Measurements from ENCODE around the gene FAM120A. TPM values are rescaled to one million over a fixed set of nuclear protein-coding genes. Genes with fewer than 3 reads are reported as not detected.

FAM120A gene
- total and polyA plus RNA-seq, 2 donors = 40.3 to 56.4 TPM

- peaks cover 14 to 60% of the 10 kb centered on the region in 2 donors for H3K36me3 ChIP-seq (ENCODE audit: control insufficient read depth in 2 of 2, insufficient read depth in 2 of 2, low read length in 1 of 2)
Measured at GRCh38 chr9:93488244-93488643, 36.8 kb downstream of the FAM120A start.

GRCh38 chr9:93491593-93492232 lies 40.2 kb downstream of the FAM120A start:
- Histone ChIP-seq H3K27ac (ENCODE audit: low read depth in 1 of 2, low read length in 1 of 2) (no peak overlapping the region), H3K36me3 (ENCODE audit: control insufficient read depth in 2 of 2, insufficient read depth in 2 of 2, low read length in 1 of 2) (peaks cover 32 to 67% of the 10 kb centered on the region in 2 donors)
- 98% methylated on average over 3 of the region's 3 CpGs for WGBS

More at GRCh38 chr9:93488244-93488643, 36.8 kb downstream of the FAM120A start:
- Histone ChIP-seq H3K4me1 (ENCODE audit: control insufficient read depth in 2 of 2, insufficient read depth in 2 of 2, low read length in 2 of 2) (no peaks in the 10 kb centered on the region), H3K4me3 (ENCODE audit: low read length in 2 of 2) (no peak overlapping the region), H3K27ac (ENCODE audit: low read depth in 1 of 2, low read length in 1 of 2) (no peak overlapping the region), H3K27me3 (ENCODE audit: control insufficient read depth in 2 of 2, insufficient read depth in 1 of 2, low read length in 1 of 2) (no peaks in the 10 kb centered on the region), H3K9me3 (ENCODE audit: control insufficient read depth in 2 of 2, insufficient read depth in 1 of 2, low read length in 1 of 2) (no peaks in the 10 kb centered on the region)
- DNase-seq (ENCODE audit: low read depth in 6 of 9, low spot score in 9 of 9) = no peak
- 97% methylated on average over 5 of the region's 5 CpGs for WGBS

GRCh38 chr9:93492327-93492726 lies 40.8 kb downstream of the FAM120A start:
- 78% methylated on average over 5 of the region's 5 CpGs for WGBS
- H3K36me3 ChIP-seq (ENCODE audit: control insufficient read depth in 2 of 2, insufficient read depth in 2 of 2, low read length in 1 of 2) = peaks cover 38 to 69% of the 10 kb centered on the region in 2 donors
- no peak for DNase-seq (ENCODE audit: low read depth in 6 of 9, low spot score in 9 of 9)
- H3K27me3 ChIP-seq (ENCODE audit: control insufficient read depth in 2 of 2, insufficient read depth in 1 of 2, low read length in 1 of 2) = no peaks in the 10 kb centered on the region
- no peaks in the 10 kb centered on the region for H3K9me3 ChIP-seq (ENCODE audit: control insufficient read depth in 2 of 2, insufficient read depth in 1 of 2, low read length in 1 of 2)
- H3K27ac ChIP-seq (ENCODE audit: low read depth in 1 of 2, low read length in 1 of 2) = no peak overlapping the region
- H3K4me3 ChIP-seq (ENCODE audit: low read length in 2 of 2) = no peak overlapping the region
- H3K4me1 ChIP-seq (ENCODE audit: control insufficient read depth in 2 of 2, insufficient read depth in 2 of 2, low read length in 2 of 2) = no peaks in the 10 kb centered on the region

More at GRCh38 chr9:93491593-93492232, 40.2 kb downstream of the FAM120A start:
- Histone ChIP-seq H3K9me3 (ENCODE audit: control insufficient read depth in 2 of 2, insufficient read depth in 1 of 2, low read length in 1 of 2) (no peaks in the 10 kb centered on the region), H3K4me1 (ENCODE audit: control insufficient read depth in 2 of 2, insufficient read depth in 2 of 2, low read length in 2 of 2) (no peaks in the 10 kb centered on the region), H3K4me3 (ENCODE audit: low read length in 2 of 2) (no peak overlapping the region), H3K27me3 (ENCODE audit: control insufficient read depth in 2 of 2, insufficient read depth in 1 of 2, low read length in 1 of 2) (no peaks in the 10 kb centered on the region)
- no peak for DNase-seq (ENCODE audit: low read depth in 6 of 9, low spot score in 9 of 9)

- peaks cover 49 to 68% of the 10 kb centered on the region in 2 donors for H3K36me3 ChIP-seq (ENCODE audit: control insufficient read depth in 2 of 2, insufficient read depth in 2 of 2, low read length in 1 of 2)
- no peak overlapping the region for H3K4me3 ChIP-seq (ENCODE audit: low read length in 2 of 2)
- no peak for DNase-seq (ENCODE audit: low read depth in 6 of 9, low spot score in 9 of 9)
- H3K4me1 ChIP-seq (ENCODE audit: control insufficient read depth in 2 of 2, insufficient read depth in 2 of 2, low read length in 2 of 2) = no peaks in the 10 kb centered on the region
- H3K27me3 ChIP-seq (ENCODE audit: control insufficient read depth in 2 of 2, insufficient read depth in 1 of 2, low read length in 1 of 2) = no peaks in the 10 kb centered on the region
- 99% methylated on average over 12 of the region's 12 CpGs for WGBS
- no peak overlapping the region for H3K27ac ChIP-seq (ENCODE audit: low read depth in 1 of 2, low read length in 1 of 2)
- H3K9me3 ChIP-seq (ENCODE audit: control insufficient read depth in 2 of 2, insufficient read depth in 1 of 2, low read length in 1 of 2) = no peaks in the 10 kb centered on the region
Measured at GRCh38 chr9:93493949-93494348, 42.5 kb downstream of the FAM120A start.

GRCh38 chr9:93496285-93496684 lies 44.8 kb downstream of the FAM120A start:
- 84% methylated on average over 3 of the region's 3 CpGs for WGBS
- H3K4me1 ChIP-seq (ENCODE audit: control insufficient read depth in 2 of 2, insufficient read depth in 2 of 2, low read length in 2 of 2) = peaks cover 5% of the 10 kb centered on the region in 2 donors
- DNase-seq (ENCODE audit: low read depth in 6 of 9, low spot score in 9 of 9) = no peak
- no peak overlapping the region for H3K27ac ChIP-seq (ENCODE audit: low read depth in 1 of 2, low read length in 1 of 2)
- H3K9me3 ChIP-seq (ENCODE audit: control insufficient read depth in 2 of 2, insufficient read depth in 1 of 2, low read length in 1 of 2) = no peaks in the 10 kb centered on the region
- H3K4me3 ChIP-seq (ENCODE audit: low read length in 2 of 2) = no peak overlapping the region
- peaks cover 51 to 74% of the 10 kb centered on the region in 2 donors for H3K36me3 ChIP-seq (ENCODE audit: control insufficient read depth in 2 of 2, insufficient read depth in 2 of 2, low read length in 1 of 2)
- H3K27me3 ChIP-seq (ENCODE audit: control insufficient read depth in 2 of 2, insufficient read depth in 1 of 2, low read length in 1 of 2) = no peaks in the 10 kb centered on the region

- no peak for DNase-seq (ENCODE audit: low read depth in 6 of 9, low spot score in 9 of 9)
- Histone ChIP-seq H3K27me3 (ENCODE audit: control insufficient read depth in 2 of 2, insufficient read depth in 1 of 2, low read length in 1 of 2) (no peaks in the 10 kb centered on the region), H3K4me1 (ENCODE audit: control insufficient read depth in 2 of 2, insufficient read depth in 2 of 2, low read length in 2 of 2) (peaks cover 7% of the 10 kb centered on the region in 2 donors), H3K36me3 (ENCODE audit: control insufficient read depth in 2 of 2, insufficient read depth in 2 of 2, low read length in 1 of 2) (peaks cover 27 to 71% of the 10 kb centered on the region in 2 donors), H3K27ac (ENCODE audit: low read depth in 1 of 2, low read length in 1 of 2) (peak overlapping the region; percentile 25 to 68), H3K9me3 (ENCODE audit: control insufficient read depth in 2 of 2, insufficient read depth in 1 of 2, low read length in 1 of 2) (no peaks in the 10 kb centered on the region), H3K4me3 (ENCODE audit: low read length in 2 of 2) (peak overlapping the region; percentile 28 to 40)
- 97% methylated on average over 4 of the region's 4 CpGs for WGBS
Measured at GRCh38 chr9:93500571-93501298, 49.2 kb downstream of the FAM120A start.

GRCh38 chr9:93501406-93501805 lies 49.9 kb downstream of the FAM120A start:
- H3K27me3 ChIP-seq (ENCODE audit: control insufficient read depth in 2 of 2, insufficient read depth in 1 of 2, low read length in 1 of 2) = no peaks in the 10 kb centered on the region
- peak in 6 of 9 donors; percentile 7 to 56 (median 24) for DNase-seq (ENCODE audit: low read depth in 6 of 9, low spot score in 9 of 9)
- peak overlapping the region; percentile 3 to 47 for H3K27ac ChIP-seq (ENCODE audit: low read depth in 1 of 2, low read length in 1 of 2)
- 62% methylated on average over 4 of the region's 4 CpGs for WGBS
- H3K9me3 ChIP-seq (ENCODE audit: control insufficient read depth in 2 of 2, insufficient read depth in 1 of 2, low read length in 1 of 2) = no peaks in the 10 kb centered on the region
- peak overlapping the region; percentile 28 to 40 for H3K4me3 ChIP-seq (ENCODE audit: low read length in 2 of 2)
- H3K36me3 ChIP-seq (ENCODE audit: control insufficient read depth in 2 of 2, insufficient read depth in 2 of 2, low read length in 1 of 2) = peaks cover 26 to 67% of the 10 kb centered on the region in 2 donors
- H3K4me1 ChIP-seq (ENCODE audit: control insufficient read depth in 2 of 2, insufficient read depth in 2 of 2, low read length in 2 of 2) = peaks cover 7% of the 10 kb centered on the region in 2 donors

GRCh38 chr9:93503381-93503780 lies 51.9 kb downstream of the FAM120A start:
- 97% methylated on average over 4 of the region's 4 CpGs for WGBS
- no peak for DNase-seq (ENCODE audit: low read depth in 6 of 9, low spot score in 9 of 9)
- Histone ChIP-seq H3K9me3 (ENCODE audit: control insufficient read depth in 2 of 2, insufficient read depth in 1 of 2, low read length in 1 of 2) (no peaks in the 10 kb centered on the region), H3K27me3 (ENCODE audit: control insufficient read depth in 2 of 2, insufficient read depth in 1 of 2, low read length in 1 of 2) (no peaks in the 10 kb centered on the region), H3K4me1 (ENCODE audit: control insufficient read depth in 2 of 2, insufficient read depth in 2 of 2, low read length in 2 of 2) (peaks cover 7% of the 10 kb centered on the region in 2 donors), H3K4me3 (ENCODE audit: low read length in 2 of 2) (no peak overlapping the region), H3K27ac (ENCODE audit: low read depth in 1 of 2, low read length in 1 of 2) (no peak overlapping the region), H3K36me3 (ENCODE audit: control insufficient read depth in 2 of 2, insufficient read depth in 2 of 2, low read length in 1 of 2) (peaks cover 8 to 49% of the 10 kb centered on the region in 2 donors)

GRCh38 chr9:93505541-93506132 lies 54.2 kb downstream of the FAM120A start:
- H3K4me1 ChIP-seq (ENCODE audit: control insufficient read depth in 2 of 2, insufficient read depth in 2 of 2, low read length in 2 of 2) = peaks cover 6% of the 10 kb centered on the region in 2 donors
- no peaks in the 10 kb centered on the region for H3K9me3 ChIP-seq (ENCODE audit: control insufficient read depth in 2 of 2, insufficient read depth in 1 of 2, low read length in 1 of 2)
- no peak for DNase-seq (ENCODE audit: low read depth in 6 of 9, low spot score in 9 of 9)
- no peaks in the 10 kb centered on the region for H3K27me3 ChIP-seq (ENCODE audit: control insufficient read depth in 2 of 2, insufficient read depth in 1 of 2, low read length in 1 of 2)
- peaks cover 14 to 31% of the 10 kb centered on the region in 2 donors for H3K36me3 ChIP-seq (ENCODE audit: control insufficient read depth in 2 of 2, insufficient read depth in 2 of 2, low read length in 1 of 2)
- no peak overlapping the region for H3K4me3 ChIP-seq (ENCODE audit: low read length in 2 of 2)
- no peak overlapping the region for H3K27ac ChIP-seq (ENCODE audit: low read depth in 1 of 2, low read length in 1 of 2)
- 97% methylated on average over 4 of the region's 4 CpGs for WGBS

Measured in thymus (tissue), 11 donors.